CD4-positive, CD25-positive, alpha-beta regulatory T cell (primary cell): ENCODE data around the gene SPATA31A5. TPM values are rescaled to one million over a fixed set of nuclear protein-coding genes. Genes with fewer than 3 reads are reported as not detected.
"Not testable (repeated sequence)": the region's sequence is repeated elsewhere in the genome, so short reads cannot be mapped to it uniquely, and the experiment has no call there.

Experiments used
- ATAC-seq, 2 donors: fragments of 150-1000 bp; cut with Tn5 transposase; one replicate each; pipeline ENCODE4 v1.10.0; 2021; ENCODE audit warnings: low read depth in 2 of 2, moderate number of reproducible peaks in 2 of 2, moderate library complexity in 1 of 2
- DNase-seq, 3 donors: peaks; one replicate each; pipeline versions ENCODE4 v3.0.0 to v3.0.0-alpha.2; 2012 to 2022; ENCODE audit warnings: mixed read lengths in 1 of 3
- H3K27ac ChIP-seq: one replicate; pipeline ENCODE4 v1.7.0; 2013; ENCODE audit warnings: mild to moderate bottlenecking, low read length; ENCODE audit not compliant: insufficient read depth, poor library complexity, severe bottlenecking
- H3K27me3 ChIP-seq: one replicate; pipeline ENCODE4 v1.7.0; 2013; ENCODE audit warnings: low read length; ENCODE audit not compliant: control insufficient read depth, insufficient read depth
- H3K36me3 ChIP-seq: one replicate; pipeline ENCODE4 v1.7.0; 2013; ENCODE audit warnings: mild to moderate bottlenecking, low read length, moderate library complexity; ENCODE audit not compliant: control insufficient read depth, insufficient read depth
- H3K4me1 ChIP-seq: 2 replicates; pipeline ENCODE4 v1.7.0; 2013; ENCODE audit warnings: mild to moderate bottlenecking, low read length; ENCODE audit not compliant: insufficient read depth, control insufficient read depth, poor library complexity, severe bottlenecking
- H3K4me3 ChIP-seq: one replicate; pipeline ENCODE4 v1.7.0; 2013; ENCODE audit warnings: low read depth, mild to moderate bottlenecking, low read length, moderate library complexity
- H3K9me3 ChIP-seq, 2 experiments: 1 replicate in 1 of 2; 2 replicates in 1 of 2; pipeline ENCODE4 v1.7.0; 2013; ENCODE audit warnings: low read length in 2 of 2, mild to moderate bottlenecking in 1 of 2, moderate library complexity in 1 of 2; ENCODE audit not compliant: control insufficient read depth in 2 of 2
- H3K27ac Mint-ChIP-seq, 3 donors: one replicate each; pipeline ENCODE4 v1.8.0; 2020 to 2022; ENCODE audit warnings: mild to moderate bottlenecking in 3 of 3, mixed read lengths in 3 of 3, moderate library complexity in 2 of 3
- H3K27me3 Mint-ChIP-seq: one replicate; pipeline ENCODE4 v1.8.0; 2022; ENCODE audit warnings: mild to moderate bottlenecking, mixed read lengths
- H3K36me3 Mint-ChIP-seq: one replicate; pipeline ENCODE4 v1.8.0; 2020; ENCODE audit warnings: mixed read lengths
- H3K4me1 Mint-ChIP-seq, 4 donors: one replicate each; pipeline ENCODE4 v1.8.0; 2020 to 2022; ENCODE audit warnings: mixed read lengths in 4 of 4, mild to moderate bottlenecking in 1 of 4
- H3K4me3 Mint-ChIP-seq, 4 donors: one replicate each; pipeline ENCODE4 v1.8.0; 2020 to 2022; ENCODE audit warnings: mild to moderate bottlenecking in 4 of 4, mixed read lengths in 4 of 4, moderate library complexity in 3 of 4
- H3K9me3 Mint-ChIP-seq, 7 donors: one replicate each; pipeline ENCODE4 v1.8.0; 2020 to 2022; ENCODE audit warnings: mixed read lengths in 7 of 7, mild to moderate bottlenecking in 3 of 7, moderate library complexity in 2 of 7
- polyA plus RNA-seq, 4 donors: library from polyadenylated mRNA; unstranded; fragments of 300-500 nt; fragmentation: Illumina TruSeq; gene quantifications; one replicate each; pipeline ENCODE4 v1.2.3, GENCODE V29; 2021
- total RNA-seq: library from RNA; stranded (reverse); gene quantifications from one replicate; pipeline ENCODE4 v1.2.3, GENCODE V29; 2022

Gene SPATA31A5
- total RNA-seq = not detected
- not detected for polyA plus RNA-seq

- H3K4me1 Mint-ChIP-seq, H3K4me3 Mint-ChIP-seq, H3K27ac ChIP-seq, H3K36me3 ChIP-seq, H3K27ac Mint-ChIP-seq, H3K4me1 ChIP-seq, DNase-seq, H3K36me3 Mint-ChIP-seq, H3K27me3 Mint-ChIP-seq, H3K27me3 ChIP-seq, H3K9me3 ChIP-seq, H3K9me3 Mint-ChIP-seq, H3K4me3 ChIP-seq, ATAC-seq: not testable (repeated sequence)
These were observed at the start of gene SPATA31A5 for GRCh38 chr9:60914107-60914506. Gene SPATA31A5 (plus strand): TSS chr9:60914407. CDS start chr9:60914436, 29 bp downstream.

- not testable (repeated sequence) for H3K4me1 Mint-ChIP-seq, H3K9me3 ChIP-seq, H3K36me3 Mint-ChIP-seq, H3K27me3 ChIP-seq, H3K9me3 Mint-ChIP-seq, H3K36me3 ChIP-seq, H3K4me3 Mint-ChIP-seq, H3K4me3 ChIP-seq, H3K4me1 ChIP-seq, H3K27me3 Mint-ChIP-seq, H3K27ac Mint-ChIP-seq, DNase-seq, H3K27ac ChIP-seq, ATAC-seq
These were observed 48.8 kb downstream of the SPATA31A5 start for GRCh38 chr9:60962990-60963350.

- H3K36me3 Mint-ChIP-seq, DNase-seq, H3K4me1 Mint-ChIP-seq: not testable (repeated sequence)
These were observed 52.2 kb downstream of the SPATA31A5 start for GRCh38 chr9:60966382-60966781.

More at GRCh38 chr9:60966382-60966781, 52.2 kb downstream of the SPATA31A5 start:
- not testable (repeated sequence) for H3K4me3 ChIP-seq, H3K4me3 Mint-ChIP-seq, H3K27me3 ChIP-seq, H3K27ac Mint-ChIP-seq, H3K27me3 Mint-ChIP-seq, H3K9me3 ChIP-seq, H3K36me3 ChIP-seq, ATAC-seq, H3K27ac ChIP-seq, H3K9me3 Mint-ChIP-seq, H3K4me1 ChIP-seq
